GM06990 (cell line): ENCODE data around the gene CCBE1.

Experiments
- DNase-seq: peaks from one replicate; pipeline ENCODE4 v3.0.0-alpha.2; 2011; ENCODE audit not compliant: insufficient read length; ENCODE audit errors: extremely low read depth
- H3K27me3 ChIP-seq: replicated peaks from 2 replicates; pipeline ENCODE4 v1.6.0; 2011; ENCODE audit warnings: low read length; ENCODE audit not compliant: control insufficient read depth, insufficient read depth
- H3K36me3 ChIP-seq: 2 replicates; pipeline ENCODE4 v1.5.1; 2011; ENCODE audit warnings: low read length; ENCODE audit not compliant: control insufficient read depth, insufficient read depth
- H3K4me3 ChIP-seq: replicated peaks from 2 replicates; pipeline ENCODE4 v1.5.1; 2011; ENCODE audit warnings: low read depth, mild to moderate bottlenecking, control low read depth, low read length
- TF ChIP-seq, protein P1 (sequence below): IDR thresholded peaks from 2 replicates; pipeline ENCODE4 v1.5.1; 2011; ENCODE audit warnings: low read length, control low read depth, mild to moderate bottlenecking, inconsistent platforms; ENCODE audit not compliant: insufficient read depth, poor library complexity, severe bottlenecking

Gene CCBE1

DNA sequence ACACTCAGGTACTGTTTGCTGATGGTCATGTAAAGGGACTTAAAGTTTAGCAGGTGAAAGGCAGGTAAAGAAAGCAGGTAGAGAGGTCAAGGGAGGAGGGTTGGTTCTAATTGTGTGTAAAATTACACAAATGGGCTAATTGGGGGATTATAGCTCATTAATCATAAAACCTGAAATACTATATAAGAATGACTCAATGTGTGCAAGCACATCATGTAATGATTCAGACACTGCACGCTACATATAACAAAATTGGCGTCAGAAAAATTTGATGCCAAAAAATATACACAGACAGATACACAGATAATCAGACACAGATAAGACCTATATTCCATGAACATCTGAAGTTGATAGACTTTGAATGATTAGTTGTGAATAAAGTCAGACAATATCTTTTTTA lies 217.4 kb downstream of the CCBE1 start:
- Histone ChIP-seq H3K27me3 (no peaks in the 10 kb centered on the region), H3K36me3 (no peaks in the 10 kb centered on the region), H3K4me3 (no peak overlapping the region)
- TF ChIP-seq, protein P1, sequence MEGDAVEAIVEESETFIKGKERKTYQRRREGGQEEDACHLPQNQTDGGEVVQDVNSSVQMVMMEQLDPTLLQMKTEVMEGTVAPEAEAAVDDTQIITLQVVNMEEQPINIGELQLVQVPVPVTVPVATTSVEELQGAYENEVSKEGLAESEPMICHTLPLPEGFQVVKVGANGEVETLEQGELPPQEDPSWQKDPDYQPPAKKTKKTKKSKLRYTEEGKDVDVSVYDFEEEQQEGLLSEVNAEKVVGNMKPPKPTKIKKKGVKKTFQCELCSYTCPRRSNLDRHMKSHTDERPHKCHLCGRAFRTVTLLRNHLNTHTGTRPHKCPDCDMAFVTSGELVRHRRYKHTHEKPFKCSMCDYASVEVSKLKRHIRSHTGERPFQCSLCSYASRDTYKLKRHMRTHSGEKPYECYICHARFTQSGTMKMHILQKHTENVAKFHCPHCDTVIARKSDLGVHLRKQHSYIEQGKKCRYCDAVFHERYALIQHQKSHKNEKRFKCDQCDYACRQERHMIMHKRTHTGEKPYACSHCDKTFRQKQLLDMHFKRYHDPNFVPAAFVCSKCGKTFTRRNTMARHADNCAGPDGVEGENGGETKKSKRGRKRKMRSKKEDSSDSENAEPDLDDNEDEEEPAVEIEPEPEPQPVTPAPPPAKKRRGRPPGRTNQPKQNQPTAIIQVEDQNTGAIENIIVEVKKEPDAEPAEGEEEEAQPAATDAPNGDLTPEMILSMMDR: no peak
- no peak for DNase-seq

DNA sequence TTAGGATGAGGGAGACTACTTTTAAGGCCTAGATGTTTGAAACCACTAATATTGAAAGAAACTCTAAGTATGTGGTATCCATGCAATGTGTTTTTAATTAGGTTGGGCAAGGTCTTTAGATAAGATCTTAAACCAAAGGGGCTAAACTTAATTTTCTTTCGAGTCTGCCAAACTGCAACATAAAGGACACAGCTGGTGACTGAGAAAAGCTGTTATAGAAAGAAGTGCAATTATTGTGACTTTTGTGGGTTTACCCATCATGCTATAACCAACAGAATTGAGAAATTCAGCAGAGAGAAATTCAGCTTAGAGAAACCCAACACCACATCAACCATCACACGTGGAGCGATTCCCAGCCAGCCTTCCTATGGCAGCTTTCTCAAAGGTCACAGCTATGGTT lies 218.6 kb downstream of the CCBE1 start:
- DNase-seq: no peak
- Histone ChIP-seq H3K4me3 (no peak overlapping the region), H3K27me3 (no peaks in the 10 kb centered on the region), H3K36me3 (no peaks in the 10 kb centered on the region)
- TF ChIP-seq, protein P1: no peak

DNA sequence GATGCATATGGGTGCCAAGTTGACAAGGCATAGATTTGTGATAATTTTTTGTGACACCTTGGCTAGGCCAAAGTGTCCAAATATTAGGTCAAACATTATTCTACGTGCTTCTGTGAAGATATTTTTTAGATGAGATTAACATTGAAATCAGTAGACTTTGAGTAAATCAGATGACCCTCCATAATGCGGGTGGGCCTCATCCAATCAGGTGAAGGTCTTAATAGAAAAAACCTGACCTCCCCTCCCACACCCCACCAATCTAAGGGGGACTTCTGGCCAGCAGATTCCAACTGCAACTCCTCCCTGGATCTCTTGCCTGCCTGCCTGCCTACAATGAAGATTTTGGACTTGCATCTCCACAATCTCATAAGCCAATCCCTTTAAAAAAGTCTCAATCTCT lies 219.4 kb downstream of the CCBE1 start:
- TF ChIP-seq, protein P1: no peak
- DNase-seq: no peak
- no peaks in the 10 kb centered on the region for H3K36me3 ChIP-seq

DNA sequence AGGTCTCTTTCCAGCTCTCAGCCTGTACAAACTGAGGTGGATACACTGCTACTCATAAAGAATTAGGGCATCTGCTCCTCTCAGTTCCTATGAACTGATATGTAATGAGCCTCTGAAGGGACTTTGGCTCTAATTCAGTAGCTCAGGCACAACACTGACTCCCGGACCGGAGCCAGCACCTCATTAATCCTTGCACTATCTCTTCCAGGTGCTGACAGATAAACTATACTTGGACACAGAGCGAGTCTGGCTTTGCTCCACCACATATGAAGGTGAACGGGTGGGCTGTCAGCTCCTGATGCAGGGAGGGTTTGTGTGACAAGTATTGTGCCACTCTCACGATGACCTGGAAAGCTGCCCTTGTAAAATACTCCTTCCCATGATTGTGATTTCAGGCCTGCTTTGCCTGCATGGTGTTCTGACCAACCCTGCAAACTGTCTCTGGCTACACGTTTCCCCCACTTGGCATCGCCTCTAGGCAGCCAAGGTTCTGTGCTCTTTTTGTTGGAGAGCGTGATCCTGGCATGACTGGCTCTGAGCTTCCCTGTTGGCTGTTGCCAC lies 226.6 kb downstream of the CCBE1 start:
- no peak for DNase-seq

More for the DNA sequence above, 219.4 kb downstream of the CCBE1 start:
- no peaks in the 10 kb centered on the region for H3K27me3 ChIP-seq
- no peak overlapping the region for H3K4me3 ChIP-seq

DNA sequence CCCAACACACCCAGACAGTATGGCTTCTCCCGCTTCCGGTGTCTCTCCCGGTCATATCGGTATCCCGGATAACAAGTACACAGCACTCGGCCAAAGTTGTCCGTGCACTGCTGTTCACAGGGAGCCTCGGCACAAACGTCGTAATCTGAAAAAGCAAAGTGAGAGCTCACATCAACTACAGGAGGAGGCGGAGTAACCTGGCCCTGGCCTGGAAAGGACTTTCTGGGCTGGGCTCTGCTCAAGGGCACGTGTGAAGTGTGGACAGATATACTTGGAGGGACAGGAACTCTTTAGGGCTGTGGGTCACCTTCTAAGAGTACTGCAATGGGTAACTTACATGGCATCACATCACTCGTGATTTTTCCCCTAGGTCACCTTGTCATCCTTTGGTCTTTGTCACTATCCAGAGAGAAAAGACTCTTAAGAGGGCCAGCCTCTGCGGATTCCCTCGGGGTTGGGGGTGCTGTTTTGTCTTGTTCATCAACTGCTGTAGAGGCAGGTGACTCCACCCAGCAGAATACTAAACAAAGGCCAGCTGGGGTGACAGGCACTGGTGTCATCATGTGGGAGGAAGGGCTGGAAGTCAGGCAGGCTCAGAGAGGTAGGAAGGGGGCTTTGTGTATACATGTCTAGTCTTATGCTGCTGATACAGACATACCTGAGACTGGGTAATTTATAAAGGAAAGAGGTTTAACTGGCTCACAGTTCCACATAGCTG lies 227.6 kb downstream of the CCBE1 start:
- TF ChIP-seq, protein P1: no peak
- Histone ChIP-seq H3K36me3 (no peaks in the 10 kb centered on the region), H3K27me3 (no peaks in the 10 kb centered on the region; the same call in none of the 2 replicates), H3K4me3 (no peak overlapping the region)
- DNase-seq: no peak

More for the DNA sequence above, 226.6 kb downstream of the CCBE1 start:
- Histone ChIP-seq H3K4me3 (no peak overlapping the region), H3K27me3 (no peaks in the 10 kb centered on the region; the same call in none of the 2 replicates), H3K36me3 (no peaks in the 10 kb centered on the region)
- TF ChIP-seq, protein P1: no peak
